ENCODE results near the gene FCER2.

FCER2 gene

DNA sequence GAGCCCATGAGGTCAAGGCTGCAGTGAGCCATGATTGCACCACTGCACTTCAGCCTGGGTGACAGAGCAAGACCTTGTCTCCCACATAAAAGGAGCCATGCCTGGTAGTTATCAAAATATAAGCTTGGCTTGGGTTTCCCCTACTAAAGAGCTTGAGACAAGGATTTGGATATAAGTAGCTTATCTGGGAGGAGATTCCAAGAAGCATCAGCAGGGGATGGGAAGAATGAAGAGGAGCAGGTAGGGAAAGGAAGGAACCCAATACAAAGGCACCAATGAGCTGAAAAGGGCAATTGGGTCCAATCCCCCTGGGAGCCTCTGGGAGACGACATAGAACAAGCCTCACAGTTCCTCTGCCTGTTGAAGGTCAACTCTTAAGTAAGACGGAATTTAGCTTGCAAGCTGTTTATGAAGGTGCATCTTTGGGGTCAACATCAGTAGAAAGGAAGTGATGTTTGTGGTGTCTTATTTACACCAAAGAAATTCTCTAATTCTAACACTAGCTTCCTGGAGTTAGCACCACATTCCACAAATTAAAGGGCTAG lies 37.4 kb upstream of the FCER2 start:
- DNase-seq (no peak), ATAC-seq (no peak)
- no peak overlapping the region for H3K27ac Mint-ChIP-seq
- H3K27me3 Mint-ChIP-seq = peaks cover 45% of the 10 kb centered on the region
- H3K4me3 Mint-ChIP-seq = no peak overlapping the region
- no peaks in the 10 kb centered on the region for H3K9me3 Mint-ChIP-seq
- H3K4me1 Mint-ChIP-seq = peaks cover 28% of the 10 kb centered on the region

- DNase-seq = no peak
- Mint-ChIP-seq H3K9me3 (no peaks in the 10 kb centered on the region), H3K27ac (no peak overlapping the region), H3K4me1 (peaks cover 15% of the 10 kb centered on the region), H3K4me3 (no peak overlapping the region), H3K27me3 (peaks cover 48% of the 10 kb centered on the region)
- peak; percentile 67 for ATAC-seq
Observed at GRCh38 chr19:7738023-7738422, 36.1 kb upstream of the FCER2 start.

DNA sequence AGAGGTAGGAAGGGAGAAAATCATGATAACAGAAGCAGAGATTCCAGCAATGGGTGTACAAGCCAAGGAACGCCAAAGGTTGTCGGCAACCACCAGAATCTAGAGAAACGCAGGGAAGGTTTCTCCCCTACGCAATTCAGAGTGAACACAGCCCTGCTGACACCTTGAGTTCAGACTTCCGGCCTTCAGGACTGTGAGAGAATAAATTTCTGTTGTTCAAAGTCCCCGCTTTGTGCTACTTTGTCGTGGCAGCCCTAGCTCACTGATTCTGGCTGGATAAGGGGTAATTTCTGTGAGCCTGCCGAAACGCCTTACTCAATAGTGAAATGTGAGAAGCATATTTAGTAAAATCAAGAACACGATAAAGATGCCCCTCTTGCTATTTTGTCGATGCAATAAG lies 35.3 kb upstream of the FCER2 start:
- H3K27me3 Mint-ChIP-seq = peaks cover 50% of the 10 kb centered on the region
- no peak overlapping the region for H3K27ac Mint-ChIP-seq
- H3K4me1 Mint-ChIP-seq = peaks cover 14% of the 10 kb centered on the region
- DNase-seq = no peak
- H3K4me3 Mint-ChIP-seq = no peak overlapping the region
- H3K9me3 Mint-ChIP-seq = no peaks in the 10 kb centered on the region
- ATAC-seq = no peak

DNA sequence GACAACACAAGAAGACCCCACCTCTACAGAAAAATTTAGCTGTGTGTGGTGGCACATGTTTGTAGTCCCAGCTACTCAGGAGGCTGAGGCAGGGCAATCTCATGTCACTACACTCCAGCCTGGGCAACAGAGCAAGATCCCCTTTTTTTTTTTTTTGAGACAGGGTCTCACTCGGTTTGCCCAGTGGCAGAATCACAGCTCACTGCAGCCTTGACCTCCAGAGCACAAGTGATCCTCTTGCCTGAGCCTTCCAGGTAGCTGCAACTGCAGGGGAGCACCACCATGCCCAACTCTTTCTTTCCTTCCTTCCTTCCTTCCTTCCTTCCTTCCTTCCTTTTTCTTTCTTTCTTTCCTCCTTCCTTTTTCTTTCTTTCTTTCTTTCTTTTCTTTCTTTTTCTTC lies 34.2 kb upstream of the FCER2 start:
- Mint-ChIP-seq H3K4me1 (peaks cover 14% of the 10 kb centered on the region), H3K27me3 (peaks cover 52% of the 10 kb centered on the region), H3K27ac (peak overlapping the region in 1 of 2 donors; percentile 77), H3K9me3 (no peaks in the 10 kb centered on the region), H3K4me3 (no peak overlapping the region)
- DNase-seq = no peak
- ATAC-seq = no peak

DNA sequence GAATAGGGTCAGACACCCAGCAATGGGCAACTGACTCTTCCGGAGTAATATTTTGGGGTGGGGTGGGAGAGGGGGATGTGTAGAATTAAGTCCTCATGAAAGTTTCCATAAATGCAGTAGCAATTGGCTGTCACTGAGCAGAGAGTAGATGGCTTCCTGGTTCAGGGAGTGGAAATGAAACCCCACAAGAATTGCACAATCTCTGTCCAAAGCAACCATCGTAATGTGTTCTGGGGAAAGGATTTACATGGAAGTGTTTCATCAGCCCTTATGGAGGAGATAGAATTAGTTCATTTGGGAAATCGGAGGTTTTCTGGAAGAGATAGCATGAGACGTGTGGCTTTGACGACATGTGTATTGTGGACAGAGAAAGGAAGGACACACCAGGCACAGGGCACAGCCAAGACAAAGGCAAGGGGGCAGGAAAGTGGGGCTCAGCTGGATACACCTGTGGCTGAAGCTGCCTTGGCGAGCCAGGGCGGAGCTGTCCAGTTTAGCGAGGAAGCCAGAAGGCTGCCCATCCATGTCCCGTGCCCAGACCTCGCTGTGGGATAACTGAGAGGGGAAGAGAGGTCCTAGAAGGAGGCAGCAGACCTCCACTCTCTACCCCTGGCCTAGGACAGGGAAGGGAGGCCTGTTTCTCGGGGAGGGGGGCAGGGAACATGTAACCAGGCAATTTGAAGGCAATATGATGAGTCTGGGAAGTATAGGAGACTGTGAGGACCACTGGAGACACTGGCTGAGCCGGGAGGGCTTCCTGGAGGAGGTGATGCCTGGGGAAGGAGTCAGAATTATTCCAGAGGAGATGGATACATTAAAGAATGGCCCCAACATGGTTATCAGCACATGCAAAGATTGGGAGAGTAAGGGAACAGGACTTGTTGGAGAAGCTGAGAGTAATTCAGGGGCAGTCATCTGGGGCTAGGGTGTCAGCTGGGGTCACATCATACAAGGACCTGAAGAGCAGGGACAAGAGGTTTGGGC lies 32.6 kb upstream of the FCER2 start:
- Mint-ChIP-seq H3K4me3 (no peak overlapping the region), H3K27me3 (peaks cover 56% of the 10 kb centered on the region)

GRCh38 chr19:7733376-7733775 lies 31.4 kb upstream of the FCER2 start:
- Mint-ChIP-seq H3K27ac (no peak overlapping the region), H3K4me3 (no peak overlapping the region), H3K27me3 (peaks cover 68% of the 10 kb centered on the region), H3K4me1 (peaks cover 27% of the 10 kb centered on the region), H3K9me3 (no peaks in the 10 kb centered on the region)
- DNase-seq (no peak), ATAC-seq (no peak)

More for the DNA sequence above, 32.6 kb upstream of the FCER2 start:
- DNase-seq = no peak
- H3K27ac Mint-ChIP-seq = no peak overlapping the region
- ATAC-seq = no peak
- peaks cover 19% of the 10 kb centered on the region for H3K4me1 Mint-ChIP-seq
- H3K9me3 Mint-ChIP-seq = no peaks in the 10 kb centered on the region

GRCh38 chr19:7732045-7732444 lies 30.1 kb upstream of the FCER2 start, which contains the start of gene CLEC4G:
CLEC4G (minus strand) TSS chr19:7732110; CDS start chr19:7732102, 8 bp downstream.
- no peak for DNase-seq
- Mint-ChIP-seq H3K4me3 (peak within 1 kb of the TSS in 1 of 2 donors; percentile 15), H3K27me3 (peaks cover 81% of the 10 kb centered on the region), H3K9me3 (peaks cover 0 to 6% of the 10 kb centered on the region in 2 donors), H3K27ac (no peak within 1 kb of the TSS), H3K4me1 (peaks cover 18% of the 10 kb centered on the region)
- ATAC-seq = no peak

DNA sequence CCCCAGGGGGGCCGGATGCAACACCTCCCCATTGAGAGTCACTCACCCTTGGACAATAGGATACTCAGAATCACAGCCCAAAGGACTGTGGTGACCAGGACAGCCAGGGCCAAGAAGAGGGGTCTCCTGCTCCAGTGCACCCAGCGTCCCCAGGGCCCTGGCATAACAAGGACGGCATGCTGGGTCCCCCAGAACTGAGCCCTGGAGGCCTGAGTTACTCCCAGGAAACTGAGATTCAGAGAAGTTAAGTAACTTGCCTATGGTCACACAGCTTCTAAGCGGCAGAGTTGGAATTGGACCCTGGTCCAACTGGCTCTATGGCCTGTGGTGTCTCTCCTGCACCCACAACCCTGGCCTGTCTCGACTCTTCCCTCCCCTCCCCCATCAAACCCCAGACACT lies 29.7 kb upstream of the FCER2 start:
- no peak overlapping the region for H3K4me3 Mint-ChIP-seq
- H3K9me3 Mint-ChIP-seq = peaks cover 0 to 6% of the 10 kb centered on the region in 2 donors
- H3K4me1 Mint-ChIP-seq = peaks cover 18% of the 10 kb centered on the region
- no peak for ATAC-seq
- H3K27me3 Mint-ChIP-seq = peaks cover 79% of the 10 kb centered on the region
- no peak for DNase-seq
- H3K27ac Mint-ChIP-seq = no peak overlapping the region

GRCh38 chr19:7731218-7731595 lies 29.3 kb upstream of the FCER2 start:
- peaks cover 75% of the 10 kb centered on the region for H3K27me3 Mint-ChIP-seq
- DNase-seq (no peak), ATAC-seq (no peak)
- peaks cover 18% of the 10 kb centered on the region for H3K4me1 Mint-ChIP-seq
- H3K9me3 Mint-ChIP-seq = peaks cover 0 to 6% of the 10 kb centered on the region in 2 donors
- no peak overlapping the region for H3K27ac Mint-ChIP-seq
- peak overlapping the region in 1 of 2 donors; percentile 15 for H3K4me3 Mint-ChIP-seq

- Mint-ChIP-seq H3K27me3 (peaks cover 71% of the 10 kb centered on the region), H3K27ac (no peak overlapping the region), H3K4me3 (peak overlapping the region in 1 of 2 donors; percentile 72), H3K9me3 (peaks cover 0 to 6% of the 10 kb centered on the region in 2 donors), H3K4me1 (peaks cover 23% of the 10 kb centered on the region)
- no peak for ATAC-seq
- no peak for DNase-seq
Observed at GRCh38 chr19:7730286-7731217, 28.6 kb upstream of the FCER2 start.

- no peak overlapping the region for H3K27ac Mint-ChIP-seq
- peaks cover 64% of the 10 kb centered on the region for H3K27me3 Mint-ChIP-seq
- DNase-seq (no peak), ATAC-seq (no peak)
- H3K4me1 Mint-ChIP-seq = peaks cover 24% of the 10 kb centered on the region
- H3K4me3 Mint-ChIP-seq = peak overlapping the region; percentile 36 to 72
- H3K9me3 Mint-ChIP-seq = peaks cover 0 to 6% of the 10 kb centered on the region in 2 donors
Observed at GRCh38 chr19:7729831-7730285, 27.9 kb upstream of the FCER2 start.

GRCh38 chr19:7729211-7729610 lies 27.3 kb upstream of the FCER2 start:
- Mint-ChIP-seq H3K27me3 (peaks cover 57% of the 10 kb centered on the region), H3K4me3 (no peak overlapping the region), H3K9me3 (peaks cover 0 to 6% of the 10 kb centered on the region in 2 donors), H3K27ac (no peak overlapping the region), H3K4me1 (peaks cover 24% of the 10 kb centered on the region)
- ATAC-seq = no peak
- no peak for DNase-seq

GRCh38 chr19:7725791-7726190 lies 23.9 kb upstream of the FCER2 start:
- peaks cover 24% of the 10 kb centered on the region for H3K4me1 Mint-ChIP-seq
- H3K4me3 Mint-ChIP-seq = no peak overlapping the region
- peaks cover 0 to 6% of the 10 kb centered on the region in 2 donors for H3K9me3 Mint-ChIP-seq
- DNase-seq = no peak
- no peak overlapping the region for H3K27ac Mint-ChIP-seq
- ATAC-seq = no peak
- H3K27me3 Mint-ChIP-seq = peaks cover 38% of the 10 kb centered on the region

DNA sequence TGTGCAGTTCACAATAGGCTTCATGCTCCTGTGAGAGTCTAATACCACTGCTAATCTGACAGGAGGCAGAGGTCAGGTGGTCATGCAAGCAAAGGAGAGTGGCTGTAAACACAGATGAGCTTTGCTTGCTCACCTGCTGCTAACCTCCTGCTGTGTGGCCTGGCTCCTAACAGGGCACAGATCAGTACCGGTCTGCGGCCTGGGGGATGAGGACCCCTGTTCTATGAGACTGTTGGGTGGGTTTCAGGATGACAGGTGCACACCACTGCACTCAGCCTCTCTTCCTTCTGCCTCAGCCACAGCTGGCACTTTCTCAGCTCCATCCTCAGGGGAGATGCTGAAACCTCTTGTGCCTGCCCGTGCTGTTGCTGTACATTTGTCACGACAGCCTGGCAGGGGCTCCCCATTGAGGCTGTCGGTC lies 20.3 kb upstream of the FCER2 start:
- peaks cover 0 to 2% of the 10 kb centered on the region in 2 donors for H3K9me3 Mint-ChIP-seq
- peaks cover 3% of the 10 kb centered on the region for H3K27me3 Mint-ChIP-seq
- H3K27ac Mint-ChIP-seq = no peak overlapping the region
- no peak for ATAC-seq
- H3K4me1 Mint-ChIP-seq = peaks cover 23% of the 10 kb centered on the region
- no peak for DNase-seq
- H3K4me3 Mint-ChIP-seq = no peak overlapping the region

- Mint-ChIP-seq H3K27ac (no peak overlapping the region), H3K4me1 (peaks cover 18% of the 10 kb centered on the region), H3K9me3 (peaks cover 0 to 7% of the 10 kb centered on the region in 2 donors), H3K4me3 (no peak overlapping the region), H3K27me3 (no peaks in the 10 kb centered on the region)
- DNase-seq = no peak
- no peak for ATAC-seq
Observed at GRCh38 chr19:7720351-7720750, 18.4 kb upstream of the FCER2 start.
